Measurements from ENCODE around the gene MED25.

The MED25 gene

DNA sequence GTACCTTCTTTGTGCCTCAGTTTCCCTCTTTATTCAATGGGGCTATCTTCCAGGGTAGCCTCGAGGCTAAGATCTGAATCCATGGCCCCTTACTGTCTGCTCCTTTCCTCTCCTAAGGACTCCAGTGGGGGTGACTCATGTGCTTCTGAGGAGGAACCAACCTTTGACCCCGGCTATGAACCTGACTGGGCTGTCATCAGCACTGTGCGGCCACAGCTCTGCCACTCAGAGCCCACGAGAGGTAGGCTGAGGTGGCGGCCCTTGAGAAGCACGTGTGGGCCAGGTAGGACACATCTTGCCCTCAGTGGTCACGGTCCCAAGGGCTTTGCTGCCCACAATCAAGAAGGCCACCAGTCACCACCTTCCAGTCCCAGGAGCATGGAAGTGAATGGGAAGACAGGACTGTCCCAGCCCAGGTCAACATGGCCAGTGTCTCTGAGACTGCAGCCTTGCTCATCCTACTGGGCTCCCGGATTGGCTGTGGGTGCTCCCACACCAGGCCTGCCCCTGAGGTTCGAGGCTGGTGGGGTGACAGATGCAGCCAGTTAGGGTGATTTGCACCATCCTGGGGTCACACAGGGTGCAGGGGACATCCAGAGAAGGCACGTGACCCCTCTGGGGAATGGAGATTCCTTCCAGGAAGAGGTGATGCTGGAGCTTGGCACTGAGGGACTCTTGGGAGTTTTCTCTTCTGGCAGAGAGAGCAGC, 62.2 kb downstream of the MED25 start:
- Histone ChIP-seq H3K4me3 (ENCODE audit: low read length, poor library complexity, severe bottlenecking) (no peak overlapping the region), H2AFZ (ENCODE audit: low read length) (no peak overlapping the region), H3K4me1 (ENCODE audit: insufficient read depth, low read length, poor library complexity, severe bottlenecking) (peaks cover 21% of the 10 kb centered on the region), H3K9ac (ENCODE audit: low read depth, low read length, poor library complexity, severe bottlenecking) (no peak overlapping the region), H3K36me3 (ENCODE audit: insufficient read depth, low read length) (peaks cover 17% of the 10 kb centered on the region; the same call in 1 of the 2 replicates), H3F3A (ENCODE audit: low read depth) (no peaks in the 10 kb centered on the region), H3K4me2 (ENCODE audit: low read depth, low read length, poor library complexity, severe bottlenecking) (no peak overlapping the region), H3K27me3 (ENCODE audit: insufficient read depth, low read length, poor library complexity, severe bottlenecking) (no peaks in the 10 kb centered on the region), H3K9me3 (ENCODE audit: insufficient read depth, low read depth, low read length) (no peaks in the 10 kb centered on the region), H3K79me2 (ENCODE audit: insufficient read depth, low read length) (peaks cover 23% of the 10 kb centered on the region), H4K20me1 (ENCODE audit: insufficient read depth, low read length, poor library complexity, severe bottlenecking) (peaks cover 11% of the 10 kb centered on the region), H3K9me2 (replicated peaks; ENCODE audit: low read depth, low read length) (no peaks in the 10 kb centered on the region)
- TF ChIP-seq, protein P1, sequence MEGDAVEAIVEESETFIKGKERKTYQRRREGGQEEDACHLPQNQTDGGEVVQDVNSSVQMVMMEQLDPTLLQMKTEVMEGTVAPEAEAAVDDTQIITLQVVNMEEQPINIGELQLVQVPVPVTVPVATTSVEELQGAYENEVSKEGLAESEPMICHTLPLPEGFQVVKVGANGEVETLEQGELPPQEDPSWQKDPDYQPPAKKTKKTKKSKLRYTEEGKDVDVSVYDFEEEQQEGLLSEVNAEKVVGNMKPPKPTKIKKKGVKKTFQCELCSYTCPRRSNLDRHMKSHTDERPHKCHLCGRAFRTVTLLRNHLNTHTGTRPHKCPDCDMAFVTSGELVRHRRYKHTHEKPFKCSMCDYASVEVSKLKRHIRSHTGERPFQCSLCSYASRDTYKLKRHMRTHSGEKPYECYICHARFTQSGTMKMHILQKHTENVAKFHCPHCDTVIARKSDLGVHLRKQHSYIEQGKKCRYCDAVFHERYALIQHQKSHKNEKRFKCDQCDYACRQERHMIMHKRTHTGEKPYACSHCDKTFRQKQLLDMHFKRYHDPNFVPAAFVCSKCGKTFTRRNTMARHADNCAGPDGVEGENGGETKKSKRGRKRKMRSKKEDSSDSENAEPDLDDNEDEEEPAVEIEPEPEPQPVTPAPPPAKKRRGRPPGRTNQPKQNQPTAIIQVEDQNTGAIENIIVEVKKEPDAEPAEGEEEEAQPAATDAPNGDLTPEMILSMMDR (conservative IDR thresholded peaks at IDR 0.05; ENCODE audit: low read length): no peak
- TF ChIP-seq EZH2phosphoT487 (IDR thresholded peaks at IDR 0.05; ENCODE audit: borderline replicate concordance): no peak

DNA sequence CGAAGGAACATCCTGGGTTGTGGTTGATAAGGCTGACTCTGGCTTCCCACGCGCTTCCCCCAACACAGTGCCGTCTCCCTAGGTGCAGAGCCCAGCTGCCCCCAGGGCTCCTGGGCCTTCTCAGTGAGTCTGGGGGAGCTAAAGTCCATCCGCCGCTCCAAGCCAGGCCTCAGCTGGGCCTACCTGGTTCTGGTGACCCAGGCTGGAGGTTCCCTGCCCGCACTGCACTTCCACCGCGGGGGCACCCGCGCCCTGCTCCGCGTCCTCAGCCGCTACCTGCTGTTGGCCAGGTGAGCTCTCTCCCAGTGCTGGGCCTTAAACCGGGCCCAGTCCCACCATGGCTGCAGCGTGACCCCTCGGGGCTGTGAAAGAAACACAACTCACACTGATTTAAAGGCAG, 63.1 kb downstream of the MED25 start:
- Histone ChIP-seq H3K9me2 (replicated peaks; ENCODE audit: low read depth, low read length) (no peaks in the 10 kb centered on the region), H3F3A (ENCODE audit: low read depth) (no peaks in the 10 kb centered on the region), H3K79me2 (ENCODE audit: insufficient read depth, low read length) (peaks cover 14% of the 10 kb centered on the region; the same call in 1 of the 2 replicates), H3K4me1 (ENCODE audit: insufficient read depth, low read length, poor library complexity, severe bottlenecking) (peaks cover 14% of the 10 kb centered on the region), H3K36me3 (ENCODE audit: insufficient read depth, low read length) (peaks cover 17% of the 10 kb centered on the region; the same call in 1 of the 2 replicates), H3K9ac (ENCODE audit: low read depth, low read length, poor library complexity, severe bottlenecking) (no peak overlapping the region), H3K27me3 (ENCODE audit: insufficient read depth, low read length, poor library complexity, severe bottlenecking) (no peaks in the 10 kb centered on the region), H3K9me3 (ENCODE audit: insufficient read depth, low read depth, low read length) (no peaks in the 10 kb centered on the region), H4K20me1 (ENCODE audit: insufficient read depth, low read length, poor library complexity, severe bottlenecking) (peaks cover 6% of the 10 kb centered on the region), H2AFZ (ENCODE audit: low read length) (no peak overlapping the region), H3K4me2 (ENCODE audit: low read depth, low read length, poor library complexity, severe bottlenecking) (no peak overlapping the region), H3K4me3 (ENCODE audit: low read length, poor library complexity, severe bottlenecking) (no peak overlapping the region)
- no peak for TF ChIP-seq EZH2phosphoT487 (IDR thresholded peaks at IDR 0.05; ENCODE audit: borderline replicate concordance)
- TF ChIP-seq, protein P1 (conservative IDR thresholded peaks at IDR 0.05; ENCODE audit: low read length): no peak

DNA sequence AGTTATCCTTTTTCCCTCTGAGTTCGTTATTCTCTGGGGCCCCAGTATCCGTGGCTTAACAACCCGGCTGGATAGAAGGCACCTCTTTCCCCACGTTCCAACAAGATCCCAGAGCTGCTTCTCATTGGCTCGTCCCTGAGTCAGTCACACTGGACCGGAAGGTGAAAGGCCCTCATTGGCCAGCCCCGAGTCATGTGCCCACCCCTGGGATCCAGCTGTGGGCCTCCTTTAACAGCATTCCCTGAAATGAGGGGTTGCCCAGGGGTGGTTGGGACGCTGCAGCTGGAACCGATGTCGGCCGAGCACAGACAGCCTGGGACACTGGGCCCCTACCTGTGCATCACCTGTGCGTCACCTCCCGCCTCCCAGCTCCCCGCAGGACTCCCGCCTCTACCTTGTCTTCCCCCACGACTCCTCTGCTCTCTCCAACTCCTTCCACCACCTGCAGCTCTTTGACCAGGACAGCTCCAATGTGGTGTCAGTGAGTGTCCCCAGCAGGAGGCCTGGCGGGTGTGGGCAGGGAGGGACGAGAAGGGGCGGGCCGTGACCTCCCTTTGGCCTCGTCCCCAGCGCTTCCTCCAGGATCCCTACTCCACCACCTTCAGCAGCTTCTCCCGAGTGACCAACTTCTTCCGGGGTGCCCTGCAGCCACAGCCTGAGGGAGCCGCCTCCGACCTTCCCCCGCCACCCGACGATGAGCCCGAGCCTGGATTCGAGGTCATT, 63.7 kb downstream of the MED25 start:
- H3F3A ChIP-seq (ENCODE audit: low read depth): no peaks in the 10 kb centered on the region
- TF ChIP-seq, protein P1 (conservative IDR thresholded peaks at IDR 0.05; ENCODE audit: low read length): no peak
- no peak for TF ChIP-seq EZH2phosphoT487 (IDR thresholded peaks at IDR 0.05; ENCODE audit: borderline replicate concordance)
- H3K79me2 ChIP-seq (ENCODE audit: insufficient read depth, low read length): peaks cover 13% of the 10 kb centered on the region; the same call in 1 of the 2 replicates
- no peaks in the 10 kb centered on the region for H3K27me3 ChIP-seq (ENCODE audit: insufficient read depth, low read length, poor library complexity, severe bottlenecking)
- peaks cover 6% of the 10 kb centered on the region for H4K20me1 ChIP-seq (ENCODE audit: insufficient read depth, low read length, poor library complexity, severe bottlenecking)
- H3K4me3 ChIP-seq (ENCODE audit: low read length, poor library complexity, severe bottlenecking): no peak overlapping the region
- H3K9me3 ChIP-seq (ENCODE audit: insufficient read depth, low read depth, low read length): no peaks in the 10 kb centered on the region
- H3K9ac ChIP-seq (ENCODE audit: low read depth, low read length, poor library complexity, severe bottlenecking): no peak overlapping the region
- peaks cover 17% of the 10 kb centered on the region; the same call in 1 of the 2 replicates for H3K36me3 ChIP-seq (ENCODE audit: insufficient read depth, low read length)
- H2AFZ ChIP-seq (ENCODE audit: low read length): no peak overlapping the region
- no peaks in the 10 kb centered on the region for H3K9me2 ChIP-seq (replicated peaks; ENCODE audit: low read depth, low read length)
- peaks cover 14% of the 10 kb centered on the region for H3K4me1 ChIP-seq (ENCODE audit: insufficient read depth, low read length, poor library complexity, severe bottlenecking)
- H3K4me2 ChIP-seq (ENCODE audit: low read depth, low read length, poor library complexity, severe bottlenecking): no peak overlapping the region

All from Loucy (cell line).